Effector memory CD4-positive, alpha-beta T cell (primary cell): Measurements from ENCODE around the gene EHHADH.
"Not testable (repeated sequence)": the region's sequence is repeated elsewhere in the genome, so short reads cannot be mapped to it uniquely, and the experiment has no call there.

ENCODE experiments used
- DNase-seq, 3 donors: peaks; one replicate each; pipeline ENCODE4 v3.0.0-alpha.2; 2020
- H3K27ac ChIP-seq: 2 replicates; pipeline ENCODE4 v1.7.0; 2013; ENCODE audit warnings: mild to moderate bottlenecking, low read length, moderate library complexity; ENCODE audit not compliant: insufficient read depth, poor library complexity, severe bottlenecking
- H3K27me3 ChIP-seq: replicated peaks from 2 replicates; pipeline ENCODE4 v1.7.0; 2013; ENCODE audit warnings: mild to moderate bottlenecking, low read length; ENCODE audit not compliant: insufficient read depth, control insufficient read depth, poor library complexity, severe bottlenecking
- H3K36me3 ChIP-seq: 2 replicates; pipeline ENCODE4 v1.7.0; 2013; ENCODE audit warnings: mild to moderate bottlenecking, low read length, moderate library complexity; ENCODE audit not compliant: control insufficient read depth, insufficient read depth
- H3K4me1 ChIP-seq: 2 replicates; pipeline ENCODE4 v1.7.0; 2013; ENCODE audit warnings: low read length, mild to moderate bottlenecking; ENCODE audit not compliant: control insufficient read depth, insufficient read depth, poor library complexity, severe bottlenecking
- H3K4me3 ChIP-seq: 2 replicates; pipeline ENCODE4 v1.7.0; 2013; ENCODE audit warnings: low read length, low read depth, mild to moderate bottlenecking; ENCODE audit not compliant: insufficient read depth, poor library complexity, severe bottlenecking
- H3K9me3 ChIP-seq: 2 replicates; pipeline ENCODE4 v1.7.0; 2013; ENCODE audit warnings: mild to moderate bottlenecking, low read length, moderate library complexity; ENCODE audit not compliant: control insufficient read depth

The EHHADH gene

GRCh38 chr3:185253133-185253532 lies 716 bp downstream of the EHHADH start:
- H3K27me3 ChIP-seq, H3K27ac ChIP-seq, H3K9me3 ChIP-seq, DNase-seq, H3K4me1 ChIP-seq, H3K36me3 ChIP-seq, H3K4me3 ChIP-seq: not testable (repeated sequence)

GRCh38 chr3:185251272-185251671 lies 2.6 kb downstream of the EHHADH start:
- Histone ChIP-seq H3K4me1 (no peaks in the 10 kb centered on the region), H3K36me3 (no peaks in the 10 kb centered on the region), H3K27me3 (no peaks in the 10 kb centered on the region), H3K4me3 (no peak overlapping the region), H3K9me3 (no peaks in the 10 kb centered on the region), H3K27ac (no peak overlapping the region)
- DNase-seq, result no peak

DNA sequence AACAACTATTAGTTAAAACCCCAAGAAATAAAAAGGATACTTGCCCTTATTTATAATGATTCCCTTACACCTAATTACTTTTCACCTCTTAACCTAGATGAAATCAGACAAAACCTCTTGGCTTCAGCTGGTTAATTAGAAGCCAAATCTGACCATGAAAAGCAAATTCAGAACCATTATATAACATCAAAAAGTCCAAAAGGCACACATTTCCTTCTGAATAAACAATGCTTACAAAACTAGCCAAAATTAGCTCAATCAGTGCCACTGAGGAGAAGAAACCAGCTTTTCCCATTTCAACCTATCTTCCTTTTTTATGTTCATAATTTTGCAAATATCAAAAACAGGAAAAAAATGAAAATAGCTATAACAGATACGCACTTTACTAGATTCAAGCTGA lies 3.2 kb downstream of the EHHADH start:
- Histone ChIP-seq H3K4me1 (no peaks in the 10 kb centered on the region), H3K4me3 (no peak overlapping the region), H3K27me3 (no peaks in the 10 kb centered on the region), H3K27ac (no peak overlapping the region), H3K36me3 (no peaks in the 10 kb centered on the region), H3K9me3 (no peaks in the 10 kb centered on the region)
- DNase-seq, result no peak

GRCh38 chr3:185250247-185250646 lies 3.6 kb downstream of the EHHADH start:
- Histone ChIP-seq H3K36me3 (no peaks in the 10 kb centered on the region), H3K4me3 (no peak overlapping the region), H3K27me3 (no peaks in the 10 kb centered on the region), H3K27ac (no peak overlapping the region), H3K4me1 (no peaks in the 10 kb centered on the region), H3K9me3 (no peaks in the 10 kb centered on the region)
- DNase-seq, result no peak

GRCh38 chr3:185242642-185243041 lies 11.2 kb downstream of the EHHADH start:
- DNase-seq, result no peak
- Histone ChIP-seq H3K4me3 (no peak overlapping the region), H3K4me1 (no peaks in the 10 kb centered on the region), H3K9me3 (no peaks in the 10 kb centered on the region), H3K27ac (no peak overlapping the region), H3K27me3 (no peaks in the 10 kb centered on the region), H3K36me3 (no peaks in the 10 kb centered on the region)

- H3K36me3 ChIP-seq, result no peaks in the 10 kb centered on the region
- no peaks in the 10 kb centered on the region for H3K4me1 ChIP-seq
- DNase-seq, result no peak
- no peaks in the 10 kb centered on the region for H3K27me3 ChIP-seq
- H3K27ac ChIP-seq, result no peak overlapping the region
- no peak overlapping the region for H3K4me3 ChIP-seq
- H3K9me3 ChIP-seq, result no peaks in the 10 kb centered on the region
Measured at GRCh38 chr3:185236969-185237368, 16.9 kb downstream of the EHHADH start.

DNA sequence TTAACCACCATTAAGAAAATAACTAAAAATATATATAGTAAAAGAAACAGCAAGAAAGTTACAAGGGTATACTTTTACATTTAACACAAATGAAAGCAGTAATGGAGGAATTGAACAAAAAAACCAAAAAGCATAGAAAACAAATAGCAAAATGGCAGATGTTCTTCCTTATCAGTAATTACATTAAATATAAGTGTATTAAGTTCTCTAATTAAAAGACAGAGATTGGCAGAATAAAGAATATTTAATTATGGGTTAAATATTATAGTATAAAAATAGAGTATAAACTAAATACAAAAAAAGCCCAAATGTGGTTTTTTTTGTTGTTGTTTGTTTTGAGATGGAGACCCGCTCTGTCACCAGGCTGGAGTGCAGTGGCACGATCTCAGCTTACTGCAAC lies 20.5 kb downstream of the EHHADH start:
- no peak for DNase-seq
- Histone ChIP-seq H3K36me3 (no peaks in the 10 kb centered on the region), H3K27ac (no peak overlapping the region), H3K4me1 (no peaks in the 10 kb centered on the region), H3K27me3 (no peaks in the 10 kb centered on the region), H3K9me3 (no peaks in the 10 kb centered on the region), H3K4me3 (no peak overlapping the region)

- not testable (repeated sequence) for H3K36me3 ChIP-seq, H3K27ac ChIP-seq, H3K4me1 ChIP-seq, H3K4me3 ChIP-seq, DNase-seq, H3K9me3 ChIP-seq, H3K27me3 ChIP-seq
Measured at GRCh38 chr3:185226526-185226925, 27.3 kb downstream of the EHHADH start.

GRCh38 chr3:185225523-185225922 lies 28.3 kb downstream of the EHHADH start:
- H3K36me3 ChIP-seq, result no peaks in the 10 kb centered on the region
- H3K27ac ChIP-seq, result no peak overlapping the region
- no peaks in the 10 kb centered on the region for H3K9me3 ChIP-seq
- no peaks in the 10 kb centered on the region for H3K27me3 ChIP-seq
- H3K4me1 ChIP-seq, result no peaks in the 10 kb centered on the region
- DNase-seq, result no peak
- no peak overlapping the region for H3K4me3 ChIP-seq

DNA sequence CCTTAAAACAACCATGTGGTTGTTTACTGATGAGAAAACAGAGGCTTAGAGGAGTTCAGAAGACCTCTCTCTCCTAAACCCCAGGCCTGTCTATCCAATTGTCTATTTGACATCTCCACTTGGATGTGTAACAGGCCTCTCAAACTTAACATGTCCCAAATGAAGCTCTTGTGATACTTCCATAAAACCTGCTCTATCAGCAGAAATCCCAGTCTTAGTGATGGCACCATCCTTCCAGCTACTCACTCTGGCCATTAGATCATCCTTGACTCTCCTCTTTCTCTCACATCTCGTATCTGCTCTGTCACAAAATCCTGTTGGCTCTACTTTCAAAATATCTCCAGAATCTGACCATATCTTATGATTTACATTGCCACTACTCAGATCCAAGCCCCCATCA lies 28.8 kb downstream of the EHHADH start:
- DNase-seq, result no peak
- Histone ChIP-seq H3K9me3 (no peaks in the 10 kb centered on the region), H3K27me3 (no peaks in the 10 kb centered on the region), H3K36me3 (no peaks in the 10 kb centered on the region), H3K27ac (no peak overlapping the region), H3K4me3 (no peak overlapping the region), H3K4me1 (no peaks in the 10 kb centered on the region)

DNA sequence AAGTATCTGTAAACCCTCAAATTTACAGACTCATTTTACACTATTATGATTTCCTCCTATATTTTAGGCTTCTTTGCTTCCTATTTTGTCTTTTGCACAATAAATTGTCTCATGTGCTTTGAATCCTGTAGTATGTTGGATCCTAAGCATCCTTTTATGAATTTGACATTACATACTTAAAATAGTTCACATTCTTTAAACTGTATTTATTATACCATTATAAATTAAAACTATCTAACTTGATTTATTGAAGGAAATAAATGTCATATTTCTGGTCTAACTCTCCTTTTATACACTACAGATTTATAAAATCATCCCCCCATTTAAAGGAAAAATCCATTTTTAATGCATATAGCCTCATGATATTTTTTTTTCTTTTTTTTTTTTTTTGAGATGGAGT lies 32.6 kb downstream of the EHHADH start:
- no peaks in the 10 kb centered on the region for H3K36me3 ChIP-seq
- no peak for DNase-seq
- no peak overlapping the region for H3K4me3 ChIP-seq
- no peak overlapping the region for H3K27ac ChIP-seq
- H3K9me3 ChIP-seq, result no peaks in the 10 kb centered on the region
- H3K27me3 ChIP-seq, result no peaks in the 10 kb centered on the region
- no peaks in the 10 kb centered on the region for H3K4me1 ChIP-seq
